SK-N-SH (cell line): ENCODE results near the gene AGO3.

ENCODE experiments used
- CHD2 ChIP-seq: fragments of 150-350 bp; IDR thresholded peaks from 2 replicates; pipeline ENCODE4 v1.6.1; 2018; ENCODE audit warnings: low read length; ENCODE audit not compliant: partially characterized antibody
- CTCF ChIP-seq: fragments of 200-600 bp; sonication (generic); IDR thresholded peaks from 2 replicates; pipeline ENCODE4 v1.6.1; 2017; ENCODE audit warnings: antibody characterized with exemption, mild to moderate bottlenecking, moderate library complexity
- EP300 ChIP-seq, 2 experiments: IDR thresholded peaks; 2 replicates each; pipeline versions ENCODE4 v1.4.0 to v1.6.1; 2012; ENCODE audit warnings: borderline replicate concordance in 1 of 2, low read depth in 1 of 2, low read length in 1 of 2
- EZH2phosphoT487 ChIP-seq: fragments of 200-600 bp; sonication (generic); IDR thresholded peaks from 2 replicates; pipeline ENCODE4 v1.6.1; 2017; ENCODE audit warnings: low read depth, mixed run types, mild to moderate bottlenecking, antibody characterized with exemption, moderate library complexity, borderline replicate concordance
- GABPA ChIP-seq: IDR thresholded peaks from 2 replicates; pipeline ENCODE4 v1.4.0; 2012; ENCODE audit warnings: low read depth, mild to moderate bottlenecking
- JUND ChIP-seq: IDR thresholded peaks from 2 replicates; pipeline ENCODE4 v1.4.0; 2012
- MAX ChIP-seq: IDR thresholded peaks from 2 replicates; pipeline ENCODE4 v1.4.0; 2012; ENCODE audit warnings: low read depth
- POLR2AphosphoS5 ChIP-seq: IDR thresholded peaks from 2 replicates; pipeline ENCODE4 v1.6.1; 2012; ENCODE audit warnings: low read depth, low read length
- RFX5 ChIP-seq: IDR thresholded peaks from 2 replicates; pipeline ENCODE4 v1.6.1; 2012; ENCODE audit warnings: mild to moderate bottlenecking, improper control_type of control experiment, low read length
- SIN3A ChIP-seq: IDR thresholded peaks from 2 replicates; pipeline ENCODE4 v1.6.1; 2012; ENCODE audit warnings: low read depth, mild to moderate bottlenecking, low read length, moderate library complexity, borderline replicate concordance
- USF2 ChIP-seq: fragments of 150-350 bp; IDR thresholded peaks from 2 replicates; pipeline ENCODE4 v1.6.1; 2017; ENCODE audit warnings: antibody characterized with exemption, low read length, low read depth, borderline replicate concordance
- YY1 ChIP-seq: IDR thresholded peaks from 2 replicates; pipeline ENCODE4 v1.4.0; 2012; ENCODE audit warnings: low read depth, mild to moderate bottlenecking

- TF ChIP-seq SIN3A (no peak), MAX (no peak), EP300 (IDR thresholded peaks at IDR 0.05; ENCODE audit: borderline replicate concordance in 1 of 2, low read depth in 1 of 2, low read length in 1 of 2) (no peak), CTCF (no peak), POLR2AphosphoS5 (no peak), EZH2phosphoT487 (no peak), JUND (no peak), CHD2 (no peak), GABPA (no peak), RFX5 (no peak), YY1 (no peak), USF2 (no peak)
These were observed 44.8 kb upstream of the AGO3 start for GRCh38 chr1:35885961-35886558.
